Measurements from ENCODE around the gene SCOC. TPM values are rescaled to one million over a fixed set of nuclear protein-coding genes. Genes with fewer than 3 reads are reported as not detected.
A peak's percentile ranks its signal among the peaks of the same experiment; 100 is the strongest.

Gene SCOC
- 49.2 and 57.5 TPM in 2 replicates for total RNA-seq (2022)
- percentile 49 among the genes with signal in this experiment for Bru-seq, nascent RNA
- percentile 71 among the genes with signal in this experiment for BruChase-seq, experiment 1, labeled RNA remaining after a 6-hour chase
- percentile 55 among the genes with signal in this experiment for BruChase-seq, experiment 2, labeled RNA remaining after a 2-hour chase
- long read RNA-seq, transcript SCOC-207 (3 exons, 1,838 nt) = minor isoform, 51 of 223 reads
- long read RNA-seq, transcript SCOC-211 (4 exons, 1,959 nt) = major isoform, 157 of 223 reads
- long read RNA-seq, partial matches to known transcripts = 5 of 223 reads
- long read RNA-seq, other reads (novel, unspliced or antisense) = 10 of 223 reads

DNA sequence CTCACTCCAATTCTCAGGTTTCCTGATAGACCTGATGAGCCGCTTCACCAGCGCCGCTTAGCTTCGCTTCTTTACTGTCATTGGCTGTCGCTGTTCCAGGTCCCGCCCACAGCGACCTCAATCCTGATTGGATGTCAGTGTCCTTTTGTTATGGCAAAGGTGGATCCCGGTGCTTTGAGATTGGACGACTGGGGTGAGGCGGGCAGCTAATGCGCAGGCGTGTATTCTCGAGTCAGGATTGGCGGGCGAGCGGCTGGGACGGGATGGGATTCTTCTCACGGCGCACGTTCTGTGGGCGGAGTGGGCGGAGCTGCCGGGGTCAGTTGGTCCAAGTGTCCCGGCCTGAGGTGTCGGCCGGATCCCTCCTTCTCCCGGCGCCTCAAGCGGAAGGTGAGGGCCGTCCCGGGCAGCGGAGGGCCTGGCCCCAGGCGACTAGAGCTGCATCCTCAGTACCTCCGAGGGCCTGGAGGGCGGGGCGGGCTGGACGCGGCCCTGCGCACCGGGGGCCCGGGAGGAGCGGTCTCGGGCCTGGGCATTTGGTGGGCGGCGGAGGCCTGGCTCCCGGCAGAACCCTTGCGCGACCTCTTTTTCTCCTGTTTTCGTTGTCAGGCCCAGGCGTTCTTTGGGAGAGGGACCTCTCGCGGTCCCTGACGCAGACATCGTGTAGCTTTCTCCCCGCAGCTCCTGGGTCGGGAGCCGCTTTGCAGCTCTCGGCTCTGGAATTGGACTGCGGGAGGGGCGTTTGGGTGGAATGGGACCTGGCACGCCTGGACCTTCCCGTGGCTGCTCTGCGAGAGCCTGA lies at the start of gene SCOC:
Gene SCOC, plus strand, starts transcription at position 319 of the 802 bp plus-strand sequence. CDS start 5,525 bp downstream, outside the sequence.
- no peaks in the 10 kb centered on the region for H3K9me3 Mint-ChIP-seq (ENCODE audit: unreplicated experiment)
- TF ChIP-seq, protein P1, sequence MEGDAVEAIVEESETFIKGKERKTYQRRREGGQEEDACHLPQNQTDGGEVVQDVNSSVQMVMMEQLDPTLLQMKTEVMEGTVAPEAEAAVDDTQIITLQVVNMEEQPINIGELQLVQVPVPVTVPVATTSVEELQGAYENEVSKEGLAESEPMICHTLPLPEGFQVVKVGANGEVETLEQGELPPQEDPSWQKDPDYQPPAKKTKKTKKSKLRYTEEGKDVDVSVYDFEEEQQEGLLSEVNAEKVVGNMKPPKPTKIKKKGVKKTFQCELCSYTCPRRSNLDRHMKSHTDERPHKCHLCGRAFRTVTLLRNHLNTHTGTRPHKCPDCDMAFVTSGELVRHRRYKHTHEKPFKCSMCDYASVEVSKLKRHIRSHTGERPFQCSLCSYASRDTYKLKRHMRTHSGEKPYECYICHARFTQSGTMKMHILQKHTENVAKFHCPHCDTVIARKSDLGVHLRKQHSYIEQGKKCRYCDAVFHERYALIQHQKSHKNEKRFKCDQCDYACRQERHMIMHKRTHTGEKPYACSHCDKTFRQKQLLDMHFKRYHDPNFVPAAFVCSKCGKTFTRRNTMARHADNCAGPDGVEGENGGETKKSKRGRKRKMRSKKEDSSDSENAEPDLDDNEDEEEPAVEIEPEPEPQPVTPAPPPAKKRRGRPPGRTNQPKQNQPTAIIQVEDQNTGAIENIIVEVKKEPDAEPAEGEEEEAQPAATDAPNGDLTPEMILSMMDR (IDR thresholded peaks at IDR 0.05; ENCODE audit: unreplicated experiment) = no peak
- CTCF ChIA-PET = interaction anchor here (0.6 to 4.5 kb wide), 13 partner anchors 12 to 486 kb away, joined by 3 to 52 read pairs (median 4); partner anchors contain the start of genes CLGN and ELMOD2
- POLR2A ChIA-PET = interaction anchor here (0.6 to 4.5 kb wide), 37 partner anchors 9 to 1073 kb away, joined by 3 to 52 read pairs (median 4); partner anchors contain the start of genes CLGN, ELMOD2 and MGST2
- intact Hi-C loops (cut with micrococcal nuclease) = loop anchor here (1.0 to 5.0 kb wide), 3 partner anchors 54 to 384 kb away; partner anchors contain the start of genes CLGN, ELMOD2 and TBC1D9
- peak; percentile 100 for DNase-seq (ENCODE audit: unreplicated experiment)
- peaks cover 34% of the 10 kb centered on the region for H3K4me1 Mint-ChIP-seq (ENCODE audit: insufficient read depth, unreplicated experiment)
- no peaks in the 10 kb centered on the region for H3K36me3 Mint-ChIP-seq (ENCODE audit: insufficient read depth, unreplicated experiment)
- H3K4me3 Mint-ChIP-seq (ENCODE audit: unreplicated experiment) = no peak within 1 kb of the TSS
- no peaks in the 10 kb centered on the region for H3K27me3 Mint-ChIP-seq (ENCODE audit: insufficient read depth, unreplicated experiment)
- BruUV-seq (replicated peaks) = no TSS peak
- H3K27ac Mint-ChIP-seq (ENCODE audit: low read depth, unreplicated experiment) = no peak within 1 kb of the TSS

DNA sequence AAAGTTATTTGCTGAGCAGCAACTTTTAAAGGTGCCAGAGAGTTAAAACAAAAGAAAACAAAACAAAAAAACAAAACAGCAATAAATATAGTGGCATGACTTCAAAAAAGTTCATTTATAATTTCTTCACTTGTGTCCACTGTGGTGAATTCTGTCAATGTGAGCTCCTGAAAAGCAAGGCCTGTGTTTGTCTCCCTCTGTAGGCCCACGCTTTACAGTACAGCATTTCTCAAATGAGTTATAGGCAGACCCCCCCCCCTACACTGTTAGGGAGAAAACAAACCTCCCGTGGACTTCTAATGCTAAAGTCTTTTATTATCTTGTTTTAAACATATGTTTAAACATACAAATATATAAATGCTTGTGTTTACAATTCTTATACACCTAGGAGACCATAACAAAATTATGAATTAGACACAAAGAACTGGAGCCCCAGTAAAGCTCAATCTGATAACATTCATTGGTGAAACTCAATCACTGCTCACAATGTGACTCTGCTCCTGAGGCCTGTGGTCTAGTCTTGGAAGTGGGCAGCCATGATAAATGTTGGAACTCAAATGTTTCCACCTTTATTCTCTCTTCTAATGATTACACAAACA lies 47.0 kb upstream of the SCOC start:
- Mint-ChIP-seq H3K9me3 (ENCODE audit: unreplicated experiment) (no peaks in the 10 kb centered on the region), H3K36me3 (ENCODE audit: insufficient read depth, unreplicated experiment) (no peaks in the 10 kb centered on the region), H3K27ac (ENCODE audit: low read depth, unreplicated experiment) (no peak overlapping the region), H3K4me1 (ENCODE audit: insufficient read depth, unreplicated experiment) (no peaks in the 10 kb centered on the region), H3K27me3 (ENCODE audit: insufficient read depth, unreplicated experiment) (no peaks in the 10 kb centered on the region), H3K4me3 (ENCODE audit: unreplicated experiment) (no peak overlapping the region)
- intact Hi-C loops (cut with micrococcal nuclease) = loop anchor here (1.0 to 5.0 kb wide), 7 partner anchors 66 to 671 kb away; no protein-coding TSS in a partner anchor
- TF ChIP-seq, protein P1 (IDR thresholded peaks at IDR 0.05; ENCODE audit: unreplicated experiment) = peak; percentile 76
- ChIA-PET POLR2A (interaction anchor here (0.7 to 1.3 kb wide), 6 partner anchors 74 to 673 kb away, joined by 3 to 7 read pairs (median 4); partner anchors contain the start of gene MAML3), CTCF (interaction anchor here (0.5 to 6.9 kb wide), 25 partner anchors 9 to 677 kb away, joined by 3 to 44 read pairs (median 4); no protein-coding TSS in a partner anchor)
- peak; percentile 61 for DNase-seq (ENCODE audit: unreplicated experiment)
- BruUV-seq (replicated peaks) = no TSS peak

DNA sequence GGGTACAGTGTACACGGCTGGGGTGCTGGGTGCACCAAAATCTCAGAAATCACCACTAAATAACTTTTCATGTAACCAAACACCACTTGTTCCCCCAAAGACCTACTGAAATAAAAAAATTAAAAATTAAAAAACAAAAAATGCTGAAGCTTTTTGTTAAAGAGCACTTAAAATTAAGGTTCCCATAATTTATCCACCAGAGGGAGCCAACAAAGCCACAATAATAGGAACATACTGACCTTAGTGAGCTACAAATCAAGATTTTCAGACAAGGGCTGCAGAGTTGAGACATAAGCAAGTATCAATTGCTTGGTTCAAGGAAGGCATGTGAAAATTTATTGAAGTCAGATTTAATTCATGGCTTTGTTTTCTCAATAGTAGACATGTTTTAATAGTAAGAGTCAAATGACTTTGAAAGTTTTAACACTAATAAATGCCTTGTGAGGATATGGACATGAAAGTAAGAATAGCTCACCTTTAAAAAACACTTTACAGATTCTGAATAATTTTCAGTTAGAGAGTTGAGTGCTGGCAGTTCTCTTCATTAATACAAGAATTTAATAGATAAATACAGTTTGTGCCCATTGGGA lies 43.0 kb upstream of the SCOC start:
- H3K27me3 Mint-ChIP-seq (ENCODE audit: insufficient read depth, unreplicated experiment) = no peaks in the 10 kb centered on the region
- no peak overlapping the region for H3K4me3 Mint-ChIP-seq (ENCODE audit: unreplicated experiment)
- H3K27ac Mint-ChIP-seq (ENCODE audit: low read depth, unreplicated experiment) = no peak overlapping the region
- TF ChIP-seq, protein P1 (IDR thresholded peaks at IDR 0.05; ENCODE audit: unreplicated experiment) = peak; percentile 49
- H3K9me3 Mint-ChIP-seq (ENCODE audit: unreplicated experiment) = no peaks in the 10 kb centered on the region
- POLR2A ChIA-PET = interaction anchor here (0.7 to 0.8 kb wide), 2 partner anchors 23 to 79 kb away, joined by 3 to 4 read pairs; no protein-coding TSS in a partner anchor
- CTCF ChIA-PET = interaction anchor here (0.5 to 6.9 kb wide), 37 partner anchors 11 to 1700 kb away, joined by 3 to 44 read pairs (median 5); no protein-coding TSS in a partner anchor
- no TSS peak for BruUV-seq (replicated peaks)
- no peaks in the 10 kb centered on the region for H3K36me3 Mint-ChIP-seq (ENCODE audit: insufficient read depth, unreplicated experiment)
- no peaks in the 10 kb centered on the region for H3K4me1 Mint-ChIP-seq (ENCODE audit: insufficient read depth, unreplicated experiment)
- intact Hi-C loops (cut with micrococcal nuclease) = loop anchor here (1.0 kb wide), 3 partner anchors 280 to 554 kb away; no protein-coding TSS in a partner anchor
- peak; percentile 51 for DNase-seq (ENCODE audit: unreplicated experiment)
